DMS53 (cell line): ENCODE data around the gene RPLP1.

Experiments
- DNase-seq: peaks from one replicate; lab custom pipeline; 2025; lab: John Stamatoyannopoulos, UW

RPLP1 gene

DNA sequence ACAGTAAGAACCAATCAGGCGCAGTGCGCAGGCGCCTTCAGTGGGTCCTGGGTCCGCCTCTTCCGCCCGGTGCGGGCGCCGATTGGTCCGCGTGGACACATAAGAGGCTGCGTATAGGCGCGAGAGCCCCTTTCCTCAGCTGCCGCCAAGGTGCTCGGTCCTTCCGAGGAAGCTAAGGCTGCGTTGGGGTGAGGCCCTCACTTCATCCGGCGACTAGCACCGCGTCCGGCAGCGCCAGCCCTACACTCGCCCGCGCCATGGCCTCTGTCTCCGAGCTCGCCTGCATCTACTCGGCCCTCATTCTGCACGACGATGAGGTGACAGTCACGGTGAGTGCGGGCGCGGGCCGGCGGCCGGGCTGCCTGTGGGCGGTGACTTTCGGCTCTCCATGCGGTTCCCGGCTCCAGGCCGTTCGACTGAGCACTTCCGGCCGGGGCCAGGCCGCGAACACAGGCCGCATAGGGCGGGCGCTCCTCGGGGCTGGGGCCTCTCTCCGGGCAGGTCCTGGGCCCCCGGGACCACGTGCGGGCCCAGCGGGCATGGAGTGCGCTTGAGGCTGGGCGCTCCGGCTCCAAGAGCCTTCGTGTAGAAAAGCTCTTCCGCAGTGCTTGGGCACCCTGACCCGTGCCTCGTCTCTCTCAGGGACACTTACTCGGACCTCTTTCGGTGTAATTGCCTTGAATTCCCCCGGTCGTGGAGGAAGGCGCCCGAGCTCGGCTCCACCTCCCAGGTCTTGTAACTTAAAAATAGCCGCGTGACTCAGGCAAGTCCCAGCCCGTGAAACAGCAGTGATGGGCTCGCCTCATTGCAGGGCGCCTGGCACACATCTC is at the start of gene RPLP1:
RPLP1 (plus strand) TSS at position 127 of the 830 bp plus-strand sequence; CDS start at position 258, 131 bp downstream.
- peak; percentile 96 for DNase-seq

DNA sequence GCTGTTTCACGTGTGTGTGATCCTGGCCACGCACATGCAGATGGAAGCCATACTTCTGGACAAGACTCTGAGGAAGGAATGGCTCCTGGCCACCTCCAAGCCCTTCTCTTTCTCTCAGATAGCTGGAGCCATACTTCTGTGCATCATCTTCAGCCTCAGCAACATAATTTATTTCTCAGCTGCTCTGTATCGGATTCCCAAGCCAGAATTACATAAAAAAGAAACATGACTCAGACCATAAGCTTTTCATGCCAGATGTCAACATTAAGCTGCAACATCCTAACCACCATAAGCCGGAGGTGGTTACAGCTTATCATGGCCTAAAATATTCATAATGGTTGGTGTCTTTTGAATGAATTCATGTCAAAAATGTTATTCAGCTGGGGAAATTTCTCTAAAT is 49.0 kb upstream of the RPLP1 start:
- no peak for DNase-seq

GRCh38 chr15:69405110-69405509 is 47.5 kb upstream of the RPLP1 start:
- no peak for DNase-seq

- DNase-seq: no peak
Observed at GRCh38 chr15:69407719-69408400, 44.8 kb upstream of the RPLP1 start.

GRCh38 chr15:69408841-69409240 is 43.8 kb upstream of the RPLP1 start:
- no peak for DNase-seq

DNA sequence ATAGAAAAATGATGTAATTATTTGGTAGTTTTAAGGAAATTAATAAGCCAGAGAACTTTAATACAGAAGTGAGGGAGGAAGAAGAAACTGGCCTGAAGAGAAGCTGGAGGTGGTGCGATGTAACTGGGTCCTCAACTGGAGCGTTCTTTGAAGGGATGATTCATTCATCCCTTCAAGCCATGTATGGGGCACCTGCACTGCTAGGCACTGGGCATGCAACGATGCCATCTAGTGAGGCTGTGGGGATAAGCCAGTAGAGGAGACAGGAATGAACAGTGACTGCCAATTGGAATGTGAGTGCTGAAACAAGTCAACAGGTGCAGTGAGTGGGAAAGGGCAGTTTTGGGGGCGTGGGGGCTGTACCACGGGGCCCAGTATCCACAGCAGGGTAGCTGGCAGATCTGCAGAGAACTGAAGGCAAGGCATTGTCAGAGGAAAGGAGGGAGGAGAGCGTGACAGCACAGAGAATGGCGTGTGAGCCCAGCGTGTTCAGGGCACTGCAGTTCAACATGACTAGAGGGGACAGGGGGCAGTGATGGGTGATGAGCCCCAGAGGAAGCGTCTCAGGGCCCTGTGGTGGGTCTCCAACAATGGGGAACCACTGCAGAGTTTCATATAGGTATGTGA is 42.3 kb upstream of the RPLP1 start:
- DNase-seq: peak; percentile 80

- no peak for DNase-seq
Observed at GRCh38 chr15:69412274-69412673, 40.3 kb upstream of the RPLP1 start.

DNA sequence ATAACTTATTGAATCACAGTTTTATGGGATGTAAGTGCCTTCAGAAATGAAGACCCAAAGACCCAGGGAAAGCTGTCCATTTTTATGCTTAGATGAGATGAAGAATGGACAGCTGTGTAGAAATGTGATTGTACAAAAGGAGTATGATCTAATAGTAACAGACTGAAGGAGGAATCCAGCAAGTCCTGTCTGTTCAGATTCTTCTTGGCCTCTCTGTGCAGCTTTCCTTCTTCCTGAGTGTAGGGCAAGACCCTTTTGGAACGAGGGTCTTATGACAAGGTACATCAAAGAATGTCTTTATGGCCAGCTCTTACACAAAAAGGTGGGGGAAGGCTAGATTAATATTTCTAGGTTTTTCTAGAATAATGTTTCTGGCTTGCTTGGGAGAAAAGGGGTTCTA is 39.9 kb upstream of the RPLP1 start:
- DNase-seq: no peak

DNA sequence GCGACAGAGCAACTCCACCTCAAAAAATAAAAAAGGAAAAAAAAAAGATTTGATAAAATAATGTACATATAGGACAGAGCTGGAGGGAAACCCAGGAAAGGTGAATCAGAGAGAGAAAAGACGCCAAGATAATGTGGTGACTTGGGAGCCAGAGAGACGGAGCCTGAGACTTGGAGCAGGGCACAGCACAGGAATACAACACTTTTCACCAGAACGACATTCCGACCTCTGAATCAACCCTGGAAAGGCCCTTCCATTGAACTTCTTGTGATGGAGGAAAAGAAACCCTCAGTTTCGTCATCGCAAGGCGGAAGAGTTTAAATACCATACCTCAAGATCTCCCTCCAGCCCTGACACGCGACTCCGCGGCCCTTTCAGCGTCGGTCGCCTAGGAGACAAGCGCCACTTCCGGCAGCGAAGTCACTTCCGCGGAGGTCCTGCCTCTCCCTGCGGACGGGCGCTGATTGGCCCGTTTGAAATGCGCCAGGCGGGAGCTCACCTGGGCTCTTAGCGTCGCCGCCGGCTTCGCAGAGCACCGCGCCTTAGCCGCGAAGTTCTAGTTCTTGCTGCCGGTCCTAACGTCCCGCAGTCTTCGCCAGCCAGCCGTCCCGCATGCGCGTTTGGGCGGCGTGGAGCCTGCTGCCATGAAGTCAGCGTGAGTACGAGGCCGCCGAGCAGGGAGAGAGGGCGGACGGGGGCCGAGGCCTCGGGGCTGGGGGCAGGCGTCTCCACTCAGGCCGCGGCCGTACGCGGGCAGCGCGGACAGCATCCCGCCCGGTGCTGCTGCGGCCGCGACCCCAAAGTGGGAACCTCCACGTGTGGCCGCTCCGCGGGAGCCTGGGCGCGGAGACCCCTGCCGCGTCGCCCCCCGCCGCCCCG is 38.6 kb upstream of the RPLP1 start, which contains the start of gene KIF23:
KIF23 (plus strand) TSS at position 528 of the 879 bp plus-strand sequence; CDS start at position 645, 117 bp downstream.
- peak; percentile 96 for DNase-seq

DNA sequence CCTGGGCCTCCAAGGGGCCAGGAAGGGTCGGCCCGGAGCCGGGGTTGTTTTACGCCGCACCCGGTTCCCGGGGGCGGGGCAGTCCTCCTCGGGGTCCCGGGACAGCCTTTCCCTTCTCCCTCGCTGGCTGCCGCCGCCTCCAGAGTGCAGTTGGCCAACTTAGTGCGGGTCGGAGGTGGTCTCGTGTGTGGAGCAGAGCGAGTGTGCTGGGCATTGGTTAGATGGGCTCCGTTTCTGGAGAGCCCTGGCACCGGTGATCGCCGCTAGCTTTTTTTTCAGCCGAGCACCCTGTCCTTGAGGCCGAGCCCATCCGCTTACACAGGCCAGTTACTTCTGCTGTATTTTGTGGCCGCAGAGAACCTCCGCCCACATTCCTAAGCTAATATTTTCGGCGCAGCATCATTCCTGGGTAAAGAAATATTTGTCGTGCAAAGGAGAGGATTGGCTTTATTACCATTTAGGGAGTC is 37.9 kb upstream of the RPLP1 start:
- peak; percentile 60 for DNase-seq

- DNase-seq: no peak
Observed at GRCh38 chr15:69415381-69415780, 37.2 kb upstream of the RPLP1 start.

DNA sequence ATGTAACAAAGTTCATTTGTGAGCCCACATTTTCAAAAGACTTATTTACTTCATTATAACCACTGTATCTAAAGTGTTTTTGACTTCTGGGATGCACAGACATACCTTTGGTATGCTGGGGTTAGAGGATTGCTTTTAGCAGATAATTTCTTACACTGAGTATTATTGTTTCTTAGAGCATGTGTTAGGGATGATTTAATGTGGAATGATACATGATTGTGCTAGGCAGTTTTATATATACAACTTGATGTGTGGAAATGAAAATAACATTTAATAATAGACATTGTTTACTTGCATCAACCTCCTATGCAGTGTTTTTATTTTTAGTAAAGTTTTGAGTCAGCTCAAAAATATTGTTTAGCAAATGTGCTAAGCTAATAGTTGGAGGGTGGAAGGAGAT is 35.0 kb upstream of the RPLP1 start:
- no peak for DNase-seq

- DNase-seq: no peak
Observed at GRCh38 chr15:69421498-69421897, 31.1 kb upstream of the RPLP1 start.

DNA sequence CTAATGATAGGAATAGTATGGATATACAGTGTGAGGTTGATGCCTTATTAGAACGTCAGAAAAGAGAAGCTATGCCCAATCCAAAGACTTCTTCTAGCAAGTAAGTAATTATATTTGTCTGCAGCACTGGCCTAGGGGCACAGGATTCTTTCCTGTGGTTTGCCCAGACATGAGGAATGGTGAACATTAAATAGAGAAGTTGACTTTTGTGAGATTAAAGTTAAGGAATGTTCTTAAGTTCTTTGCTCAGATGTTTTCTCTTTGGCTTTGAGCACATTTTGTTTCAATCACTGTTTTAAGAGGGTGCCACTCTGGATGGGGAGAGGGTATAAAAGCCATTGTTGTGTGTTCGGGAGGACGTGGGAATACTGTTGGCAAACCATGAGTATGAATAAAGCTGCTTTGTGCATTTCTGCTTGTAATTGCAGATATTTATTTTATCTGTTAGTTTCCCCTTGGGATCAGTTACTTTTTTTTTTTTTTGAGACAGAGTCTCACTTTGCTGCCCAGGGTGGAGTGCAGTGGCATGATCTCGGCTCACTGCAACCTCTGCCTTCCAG is 30.2 kb upstream of the RPLP1 start:
- no peak for DNase-seq

DNA sequence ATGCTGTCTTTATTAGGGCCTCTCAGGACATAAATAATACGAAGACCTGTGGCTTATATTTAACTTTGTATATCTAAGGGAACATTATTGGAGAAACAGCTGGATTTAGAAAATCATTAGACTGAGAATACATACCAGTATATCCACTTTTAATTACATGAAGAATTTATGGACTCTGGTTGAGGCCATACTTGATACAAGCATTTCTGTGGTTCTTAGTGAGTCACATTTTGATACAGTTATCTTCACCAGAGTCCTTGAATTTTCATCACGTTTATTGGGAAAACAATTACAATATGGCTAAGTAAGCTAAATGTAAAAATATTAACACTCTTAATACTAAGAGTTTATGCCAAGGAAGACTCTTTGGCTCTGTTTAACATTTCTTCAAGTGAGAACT is 28.6 kb upstream of the RPLP1 start:
- no peak for DNase-seq

DNA sequence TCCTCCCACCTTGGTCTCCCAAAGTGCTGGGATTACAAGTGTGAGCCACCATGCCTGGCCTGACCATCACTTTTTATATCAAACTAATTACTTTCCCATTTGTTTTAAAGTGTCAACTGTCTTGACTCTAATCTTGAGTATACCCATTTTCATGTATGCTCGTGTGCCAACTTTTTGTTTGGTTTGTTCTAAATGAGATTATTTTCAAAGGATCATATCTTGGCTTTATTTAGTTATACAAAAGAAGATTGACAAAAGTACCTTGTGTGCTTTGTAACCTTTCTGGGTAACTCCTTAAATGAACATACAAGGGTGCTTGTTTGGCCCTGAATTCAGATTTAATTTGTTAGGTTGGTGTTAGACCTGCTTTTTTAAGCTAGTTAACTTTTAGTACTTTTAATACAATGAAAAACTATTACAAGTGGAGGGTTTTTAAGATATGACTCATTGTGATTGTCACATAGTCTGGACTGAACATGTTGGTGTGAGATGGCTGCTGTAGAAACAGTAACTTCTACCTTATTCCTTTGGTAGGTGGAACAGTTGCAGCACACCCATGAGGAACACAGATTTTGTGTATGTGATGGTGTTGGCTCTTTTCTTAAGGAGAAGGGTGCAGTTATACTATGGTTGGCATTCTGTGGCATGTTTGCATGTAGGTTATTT is 27.7 kb upstream of the RPLP1 start:
- DNase-seq: no peak

DNA sequence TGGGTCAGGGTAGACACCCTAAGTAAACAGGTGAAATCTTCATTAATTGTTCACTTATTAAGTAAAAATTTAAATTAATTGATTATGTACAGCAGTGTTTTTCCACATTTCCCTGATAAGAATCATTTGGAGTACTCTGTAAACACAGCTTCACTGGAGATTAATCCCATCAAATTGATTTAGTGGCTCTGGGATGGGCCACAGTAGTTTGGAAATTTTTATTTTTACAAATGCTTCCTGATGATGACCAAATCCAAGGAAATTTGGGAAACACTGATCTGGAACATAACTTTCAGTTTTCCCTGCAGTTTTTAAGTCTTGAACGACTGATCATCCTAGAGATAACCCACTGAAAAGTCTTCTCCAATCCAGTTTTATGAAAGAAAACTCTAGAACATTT is 18.8 kb upstream of the RPLP1 start:
- DNase-seq: no peak

DNA sequence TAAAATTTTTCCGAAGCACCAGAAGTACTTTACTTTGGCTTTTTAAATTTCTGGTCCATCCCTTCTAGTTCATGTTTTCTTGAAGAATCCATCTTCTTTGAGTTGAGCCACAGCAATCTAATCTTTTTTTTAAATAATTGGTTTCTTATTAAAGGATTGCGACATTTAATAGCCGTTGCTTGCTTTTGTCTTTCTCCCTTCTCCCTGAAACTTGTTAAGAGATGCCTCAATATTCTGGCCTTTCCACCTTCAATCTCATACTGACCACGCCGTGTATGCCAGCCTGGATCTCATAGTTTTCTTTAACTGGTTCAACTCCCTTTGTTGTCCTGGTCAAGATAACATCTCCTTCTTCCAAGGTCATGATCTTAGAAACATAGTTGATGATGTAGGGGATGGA is 18.4 kb upstream of the RPLP1 start:
- no peak for DNase-seq

- DNase-seq: no peak
Observed at GRCh38 chr15:69434679-69435078, 17.9 kb upstream of the RPLP1 start.

DNA sequence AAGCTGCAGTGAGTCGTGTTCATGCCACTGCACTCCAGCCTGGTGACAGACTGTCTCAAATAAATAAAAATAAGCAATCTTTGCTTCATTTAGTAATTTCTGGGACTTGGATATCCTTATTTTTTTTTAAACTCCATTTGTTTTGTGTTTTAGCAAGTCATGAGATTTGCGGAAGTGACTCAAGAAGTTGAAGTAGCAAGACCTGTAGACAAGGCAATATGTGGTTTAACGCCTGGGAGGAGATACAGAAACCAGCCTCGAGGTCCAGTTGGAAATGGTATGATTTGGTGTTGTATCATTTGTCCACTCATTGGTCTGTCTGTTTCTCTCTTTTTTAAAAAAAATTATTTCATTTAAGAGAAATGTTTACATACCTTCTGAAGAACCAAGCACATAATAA is 16.6 kb upstream of the RPLP1 start:
- no peak for DNase-seq

GRCh38 chr15:69436951-69437350 is 15.7 kb upstream of the RPLP1 start:
- DNase-seq: no peak
